C4-2B (cell line): ENCODE data around the gene NFIL3.
"Not testable (repeated sequence)": the region's sequence is repeated elsewhere in the genome, so short reads cannot be mapped to it uniquely, and the experiment has no call there.

Experiments
- H3K27ac ChIP-seq: fragments of 450-650 bp; 2 replicates; pipeline ENCODE4 v1.5.1; 2017
- CTCF ChIP-seq: fragments of 450-650 bp; conservative IDR thresholded peaks from 2 replicates; pipeline ENCODE4 v1.5.1; 2017; ENCODE audit warnings: mild to moderate bottlenecking
- ZFX ChIP-seq: fragments of 450-650 bp; IDR thresholded peaks from 2 replicates; pipeline ENCODE4 v1.6.1; 2017

Gene NFIL3

GRCh38 chr9:91378695-91379127, 44.9 kb downstream of the NFIL3 start:
- no peak overlapping the region for H3K27ac ChIP-seq
- no peak for TF ChIP-seq CTCF
- no peak for TF ChIP-seq ZFX

DNA sequence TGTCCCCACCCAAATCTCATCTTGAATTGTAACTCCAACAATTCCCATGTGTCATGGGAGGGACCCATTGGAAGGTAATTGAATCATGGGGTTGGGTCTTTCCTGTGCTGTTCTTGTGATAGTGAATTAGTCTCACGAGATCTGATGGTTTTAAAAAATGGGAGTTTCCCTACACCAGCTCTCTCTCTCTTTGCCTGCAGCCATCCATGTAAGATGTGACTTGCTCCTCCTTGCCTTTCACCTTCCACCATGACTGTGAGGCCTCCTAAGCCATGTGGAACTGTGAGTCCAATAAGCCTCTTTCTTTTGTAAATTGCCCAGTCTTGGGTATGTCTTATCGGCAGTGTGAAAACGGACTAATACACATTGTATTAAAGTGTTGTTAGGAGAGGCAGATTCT, 45.6 kb downstream of the NFIL3 start:
- H3K27ac ChIP-seq = not testable (repeated sequence)

DNA sequence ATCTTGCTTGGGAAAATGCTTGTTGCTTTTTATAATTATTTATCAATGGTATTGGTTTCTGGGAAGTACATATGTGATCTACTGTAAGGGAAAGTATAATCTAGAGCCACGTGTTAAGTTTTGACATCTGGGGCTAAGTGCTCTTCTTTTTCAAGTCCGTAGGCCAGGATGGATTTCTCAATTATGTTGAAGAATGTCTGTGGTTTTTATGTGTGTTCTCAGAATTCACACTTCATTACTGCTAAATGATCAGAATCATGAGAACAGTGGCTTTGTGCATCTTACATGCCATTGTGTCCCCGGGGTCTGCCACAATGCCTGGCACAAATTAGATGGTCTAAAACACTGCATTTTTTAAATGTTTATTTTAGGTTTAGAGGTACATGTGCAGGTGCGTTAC, 47.4 kb downstream of the NFIL3 start:
- H3K27ac ChIP-seq = no peak overlapping the region
- TF ChIP-seq CTCF (no peak), ZFX (no peak)

- H3K27ac ChIP-seq = no peak overlapping the region
- TF ChIP-seq CTCF = no peak
- no peak for TF ChIP-seq ZFX
These were observed 48.7 kb downstream of the NFIL3 start for GRCh38 chr9:91374939-91375338.

- TF ChIP-seq ZFX = no peak
- no peak for TF ChIP-seq CTCF
- H3K27ac ChIP-seq = no peak overlapping the region
These were observed 51.7 kb downstream of the NFIL3 start for GRCh38 chr9:91371894-91372293.

GRCh38 chr9:91370006-91370405, 53.6 kb downstream of the NFIL3 start:
- H3K27ac ChIP-seq = not testable (repeated sequence)

DNA sequence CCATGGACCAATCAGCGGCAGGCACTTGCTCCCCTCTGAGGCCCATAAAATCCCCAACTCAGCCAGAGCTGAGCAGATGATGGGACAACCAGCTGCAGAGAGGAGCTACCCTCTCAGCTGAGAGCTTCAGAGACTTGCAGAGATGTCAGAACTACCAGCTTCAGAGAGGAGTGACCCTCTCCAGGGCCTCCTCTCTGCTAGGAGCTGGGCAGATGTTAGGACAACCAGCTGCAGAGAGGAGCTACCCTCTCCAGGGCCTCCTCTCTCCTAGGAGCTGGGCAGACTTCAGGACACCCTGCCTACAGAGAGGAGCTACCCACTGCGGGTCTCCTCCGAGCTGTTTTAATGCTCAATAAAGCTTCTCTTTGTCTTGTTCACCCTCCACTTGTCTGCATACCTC, 58.9 kb downstream of the NFIL3 start:
- no peak overlapping the region for H3K27ac ChIP-seq
- TF ChIP-seq ZFX (no peak), CTCF (no peak)

DNA sequence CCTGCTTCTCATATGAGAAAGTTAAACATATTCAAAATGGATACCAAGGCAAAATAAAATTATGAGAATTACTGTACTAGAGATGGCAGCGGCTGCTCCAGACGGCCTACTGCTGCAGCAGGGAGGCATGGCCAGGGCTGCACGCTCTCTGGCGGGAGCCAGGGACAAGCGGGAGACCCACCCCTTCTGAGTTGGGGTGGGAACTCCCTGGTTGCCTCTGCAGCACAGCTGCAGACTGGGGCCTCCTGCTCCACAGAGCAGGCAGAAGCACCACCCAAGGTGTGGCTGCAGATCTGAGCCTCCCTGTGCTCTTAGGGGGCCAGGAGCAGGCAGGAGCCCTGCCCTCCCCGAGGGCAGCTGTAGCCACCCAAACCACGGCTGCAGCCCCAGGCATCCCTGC, 59.6 kb downstream of the NFIL3 start:
- H3K27ac ChIP-seq = no peak overlapping the region
- no peak for TF ChIP-seq CTCF
- TF ChIP-seq ZFX = no peak
